SU-DHL-6 (cell line): ENCODE results near the gene C3orf70.
"Not testable (repeated sequence)": the region's sequence is repeated elsewhere in the genome, so short reads cannot be mapped to it uniquely, and the experiment has no call there.

ENCODE experiments used
- H2AFZ ChIP-seq: fragments of 200-600 bp; sonication (generic); 2 replicates; pipeline ENCODE4 v1.6.1; 2014; ENCODE audit warnings: low read depth, mild to moderate bottlenecking, moderate library complexity, mixed read lengths, antibody characterized with exemption, low read length; ENCODE audit not compliant: severe bottlenecking
- H3F3A ChIP-seq: fragments of 200-600 bp; shearing (Covaris generic); 2 replicates; pipeline ENCODE4 v1.6.0; 2016; ENCODE audit warnings: antibody characterized with exemption, mild to moderate bottlenecking; ENCODE audit not compliant: insufficient read depth
- H3K27ac ChIP-seq: fragments of 200-600 bp; sonication (generic); 2 replicates; pipeline ENCODE4 v1.5.1; 2016; ENCODE audit warnings: low read depth, mild to moderate bottlenecking, low read length, moderate library complexity, mixed read lengths
- H3K27me3 ChIP-seq: fragments of 200-600 bp; sonication (generic), shearing (Covaris generic); 2 replicates; pipeline ENCODE4 v1.6.0; 2014; ENCODE audit warnings: mild to moderate bottlenecking, low read length
- H3K36me3 ChIP-seq: fragments of 200-600 bp; sonication (generic); 2 replicates; pipeline ENCODE4 v1.6.1; 2014; ENCODE audit warnings: mild to moderate bottlenecking, low read length, mixed read lengths
- H3K4me2 ChIP-seq: fragments of 300-600, 200-600 bp; shearing (Covaris generic), sonication (generic); 2 replicates; pipeline ENCODE4 v1.6.0; 2014; ENCODE audit warnings: low read length, low read depth, mild to moderate bottlenecking; ENCODE audit not compliant: poor library complexity, severe bottlenecking
- H3K4me3 ChIP-seq: fragments of 200-600 bp; sonication (generic); 2 replicates; pipeline ENCODE4 v1.5.1; 2014; ENCODE audit warnings: antibody characterized with exemption, low read length, mild to moderate bottlenecking, mixed read lengths; ENCODE audit not compliant: insufficient read depth, poor library complexity, severe bottlenecking
- H3K79me2 ChIP-seq: fragments of 200-600 bp; sonication (generic); 2 replicates; pipeline ENCODE4 v1.6.1; 2014; ENCODE audit warnings: mild to moderate bottlenecking, low read length, moderate library complexity; ENCODE audit not compliant: insufficient read depth
- H3K9ac ChIP-seq: fragments of 200-600 bp; sonication (generic); 2 replicates; pipeline ENCODE4 v1.7.0; 2014; ENCODE audit warnings: mild to moderate bottlenecking, low read length
- H3K9me2 ChIP-seq: fragments of 200-600 bp; sonication (generic); replicated peaks from 2 replicates; pipeline ENCODE4 v1.6.1; 2014; ENCODE audit warnings: low read length; ENCODE audit not compliant: insufficient read depth
- H3K9me3 ChIP-seq: fragments of 200-600 bp; sonication (generic); 2 replicates; pipeline ENCODE4 v1.6.1; 2014; ENCODE audit warnings: low read length, mixed read lengths; ENCODE audit not compliant: insufficient read depth
- H4K20me1 ChIP-seq: fragments of 200-600 bp; sonication (generic); 2 replicates; pipeline ENCODE4 v1.6.1; 2014; ENCODE audit warnings: low read depth, mild to moderate bottlenecking, antibody characterized with exemption, low read length, moderate library complexity, mixed read lengths
- CTCF ChIP-seq: fragments of 200-600 bp; sonication (generic); IDR thresholded peaks from one replicate; pipeline ENCODE4 v1.5.1; 2017; ENCODE audit warnings: antibody characterized with exemption, mild to moderate bottlenecking, low read length, moderate library complexity; ENCODE audit not compliant: insufficient read depth, poor library complexity, severe bottlenecking
- EZH2phosphoT487 ChIP-seq: fragments of 200-600 bp; sonication (generic), shearing (Covaris generic); conservative IDR thresholded peaks from 2 replicates; pipeline ENCODE4 v1.6.1; 2018; ENCODE audit warnings: mild to moderate bottlenecking, antibody characterized with exemption, low read length, moderate library complexity, mixed read lengths

The C3orf70 gene

GRCh38 chr3:185112186-185112585 is 40.7 kb downstream of the C3orf70 start:
- Histone ChIP-seq H4K20me1 (no peaks in the 10 kb centered on the region), H3K4me2 (no peak overlapping the region), H3K9me3 (no peaks in the 10 kb centered on the region), H3K27me3 (no peaks in the 10 kb centered on the region), H3K4me3 (no peak overlapping the region), H3K9me2 (no peaks in the 10 kb centered on the region), H3K36me3 (no peaks in the 10 kb centered on the region), H3K79me2 (no peaks in the 10 kb centered on the region), H2AFZ (no peak overlapping the region), H3K27ac (no peak overlapping the region), H3K9ac (no peak overlapping the region), H3F3A (no peaks in the 10 kb centered on the region)
- TF ChIP-seq CTCF, result no peak
- TF ChIP-seq EZH2phosphoT487, result no peak

- H3K27me3 ChIP-seq, H3K79me2 ChIP-seq, H3K27ac ChIP-seq, H2AFZ ChIP-seq, H3K9me3 ChIP-seq, H3K36me3 ChIP-seq, H4K20me1 ChIP-seq, H3K9me2 ChIP-seq, H3K9ac ChIP-seq, H3K4me2 ChIP-seq, H3K4me3 ChIP-seq, H3F3A ChIP-seq: not testable (repeated sequence)
These were observed 43.8 kb downstream of the C3orf70 start for GRCh38 chr3:185109012-185109411.

GRCh38 chr3:185106256-185106890 is 46.5 kb downstream of the C3orf70 start:
- H2AFZ ChIP-seq, H3K9me2 ChIP-seq, H3K27me3 ChIP-seq: not testable (repeated sequence)

GRCh38 chr3:185103359-185104127 is 49.3 kb downstream of the C3orf70 start:
- no peaks in the 10 kb centered on the region; the same call in 1 of the 2 replicates for H3K9me3 ChIP-seq
- no peak overlapping the region for H3K9ac ChIP-seq
- no peaks in the 10 kb centered on the region for H3F3A ChIP-seq
- no peak overlapping the region for H3K27ac ChIP-seq
- H3K9me2 ChIP-seq, result no peaks in the 10 kb centered on the region
- no peak overlapping the region for H3K4me3 ChIP-seq
- TF ChIP-seq CTCF (no peak), EZH2phosphoT487 (no peak)
- no peak overlapping the region for H3K4me2 ChIP-seq
- H3K27me3 ChIP-seq, result no peaks in the 10 kb centered on the region
- H3K79me2 ChIP-seq, result no peaks in the 10 kb centered on the region
- H3K36me3 ChIP-seq, result no peaks in the 10 kb centered on the region
- no peaks in the 10 kb centered on the region for H4K20me1 ChIP-seq
- no peak overlapping the region for H2AFZ ChIP-seq

More at GRCh38 chr3:185106256-185106890, 46.5 kb downstream of the C3orf70 start:
- not testable (repeated sequence) for H3K36me3 ChIP-seq, H3K9me3 ChIP-seq, H3K4me3 ChIP-seq, H3F3A ChIP-seq, H3K9ac ChIP-seq, H4K20me1 ChIP-seq, H3K27ac ChIP-seq, H3K79me2 ChIP-seq, H3K4me2 ChIP-seq
